Activated CD4-positive, CD25-positive, alpha-beta regulatory T cell treated with anti-CD3 and anti-CD28 coated beads, Interleukin-2, amount 50 U/mL, for 72 hours (primary cell): ENCODE data around the gene CCL3.
"Not testable (repeated sequence)": the region's sequence is repeated elsewhere in the genome, so short reads cannot be mapped to it uniquely, and the experiment has no call there.

Source experiments
- DNase-seq: peaks from one replicate; pipeline ENCODE4 v3.0.0; 2021

The CCL3 gene

DNA sequence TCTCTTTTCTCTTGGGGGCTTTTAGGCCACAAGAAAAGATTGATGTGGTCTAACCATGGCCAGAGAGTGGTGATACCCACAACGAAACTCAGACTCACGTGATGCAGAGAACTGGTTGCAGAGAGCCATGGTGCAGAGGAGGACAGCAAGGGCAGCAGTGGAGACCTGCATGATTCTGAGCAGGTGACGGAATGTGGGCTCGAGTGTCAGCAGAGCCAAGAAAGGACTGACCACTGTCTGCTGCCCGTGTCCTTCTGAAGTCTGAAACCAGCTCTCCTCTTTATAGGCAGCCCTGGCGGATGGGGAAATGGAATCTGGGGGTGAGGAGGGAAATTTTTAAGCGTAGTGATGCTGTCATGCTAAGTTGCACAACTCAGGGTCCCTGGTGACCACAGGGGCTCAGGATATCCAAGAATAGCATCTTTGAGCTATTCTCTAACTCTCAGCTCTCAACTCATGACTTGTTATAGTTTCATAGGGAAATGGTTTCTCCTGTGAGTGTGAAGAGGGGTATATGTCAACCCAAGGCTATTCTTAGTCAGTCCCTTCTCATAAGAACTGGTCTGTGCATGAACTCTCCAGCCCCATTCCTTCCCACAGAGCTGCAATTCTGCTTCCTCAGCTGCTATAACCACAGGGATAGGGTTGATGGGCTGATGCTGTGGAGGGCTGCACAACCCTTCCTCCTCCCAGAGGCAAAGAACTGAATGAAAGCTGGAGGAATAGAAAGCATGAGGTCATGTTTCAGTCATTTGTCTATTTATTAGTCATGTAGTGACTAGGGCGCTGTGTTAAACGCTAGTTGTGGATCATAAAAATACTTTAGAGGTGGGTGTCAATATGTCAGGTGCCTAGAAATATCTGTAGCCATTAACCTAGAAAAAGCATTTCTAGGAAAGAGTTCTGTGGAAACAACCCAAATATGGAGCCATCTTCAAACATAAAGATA is at the start of gene CCL3:
CCL3 (minus strand) TSS at position 256 of the 949 bp plus-strand sequence; CDS start at position 171, 85 bp downstream.
- no peak for DNase-seq

DNA sequence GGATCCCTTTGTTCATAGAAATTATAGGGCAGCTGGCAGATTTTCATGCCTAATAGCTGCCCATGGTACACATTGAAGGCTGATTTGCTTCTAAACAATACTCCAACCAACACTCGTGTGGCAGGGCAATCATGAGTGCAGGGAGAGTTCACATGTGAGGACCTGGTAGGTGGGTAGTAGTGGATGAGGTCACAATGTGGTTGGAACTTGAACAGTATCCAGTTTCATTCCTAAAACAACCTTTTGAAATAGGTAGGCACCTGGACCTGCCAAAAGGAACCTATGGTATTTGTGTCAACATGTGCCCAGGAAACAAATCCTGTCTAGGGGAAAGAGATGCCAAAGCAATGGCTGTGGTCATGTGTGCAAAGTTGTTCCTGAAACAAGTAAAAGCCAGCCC is 46.5 kb upstream of the CCL3 start:
- no peak for DNase-seq

DNA sequence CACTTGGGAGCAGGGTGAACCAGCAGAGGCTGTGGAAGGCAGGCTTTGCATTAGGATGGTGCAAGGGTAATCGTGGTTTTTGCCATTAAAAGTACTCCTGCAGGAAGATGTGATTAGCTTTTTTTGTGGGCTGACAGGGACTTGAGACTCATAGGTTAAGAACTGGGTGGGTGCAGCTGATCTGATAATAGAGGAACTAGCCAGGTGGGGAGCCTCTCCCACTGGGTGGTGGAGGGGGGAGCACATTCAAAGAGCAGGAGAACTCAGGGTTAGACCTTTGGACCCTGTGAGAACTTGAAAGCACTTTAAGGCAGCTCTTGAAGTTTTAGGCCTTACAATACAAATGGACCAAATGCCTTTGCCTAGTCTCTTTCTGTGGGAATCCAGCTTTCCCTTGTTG is 46.1 kb upstream of the CCL3 start:
- no peak for DNase-seq

DNA sequence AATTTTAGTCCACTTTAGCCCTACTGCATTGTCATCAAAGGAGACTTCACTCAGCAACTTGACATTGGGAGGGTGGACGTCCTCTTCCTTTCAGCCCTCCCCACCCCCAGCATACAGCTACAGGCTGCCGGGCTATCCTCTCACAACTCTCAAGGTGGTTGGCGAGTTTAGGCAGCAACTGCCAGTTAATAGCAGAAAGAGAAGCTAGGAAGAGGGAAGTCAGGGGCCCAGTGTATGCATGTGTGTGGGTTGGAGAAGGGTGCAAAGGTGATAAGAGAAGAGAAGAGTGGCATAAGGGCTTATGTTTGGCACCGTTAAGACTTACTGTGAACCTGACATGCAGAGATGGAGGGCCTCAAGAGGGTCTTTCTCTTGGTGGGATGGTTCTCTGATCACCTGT is 45.5 kb upstream of the CCL3 start:
- DNase-seq, result no peak

DNA sequence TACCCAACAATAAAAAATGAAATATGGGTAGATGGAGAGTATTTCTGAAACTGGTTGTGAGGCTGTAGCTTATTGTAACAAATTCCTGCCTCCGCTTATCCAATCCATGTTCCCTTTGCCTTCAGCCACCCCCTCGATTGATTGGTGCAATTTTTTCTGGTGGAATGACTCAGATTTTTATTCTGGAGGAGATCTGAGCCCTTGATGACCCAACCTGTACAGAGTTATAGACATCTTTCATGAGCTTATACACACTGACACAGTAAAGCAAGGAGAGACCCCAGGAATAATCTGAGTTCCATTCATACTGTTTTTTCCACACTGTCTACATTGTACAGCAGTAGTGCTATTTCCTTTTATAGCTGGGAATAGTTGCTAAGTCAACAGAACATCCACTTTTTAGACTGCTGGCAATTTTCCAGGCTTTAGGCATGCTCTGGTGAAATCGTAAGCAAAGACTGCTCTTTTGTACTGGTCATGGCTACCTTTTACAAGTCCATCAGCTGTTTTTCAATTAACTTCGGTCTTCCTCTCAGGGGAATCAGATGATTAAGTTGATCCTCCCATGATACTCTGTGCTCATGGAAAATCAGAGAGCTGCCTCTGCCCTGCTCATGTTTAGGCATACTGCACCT is 43.8 kb upstream of the CCL3 start:
- DNase-seq, result no peak

DNA sequence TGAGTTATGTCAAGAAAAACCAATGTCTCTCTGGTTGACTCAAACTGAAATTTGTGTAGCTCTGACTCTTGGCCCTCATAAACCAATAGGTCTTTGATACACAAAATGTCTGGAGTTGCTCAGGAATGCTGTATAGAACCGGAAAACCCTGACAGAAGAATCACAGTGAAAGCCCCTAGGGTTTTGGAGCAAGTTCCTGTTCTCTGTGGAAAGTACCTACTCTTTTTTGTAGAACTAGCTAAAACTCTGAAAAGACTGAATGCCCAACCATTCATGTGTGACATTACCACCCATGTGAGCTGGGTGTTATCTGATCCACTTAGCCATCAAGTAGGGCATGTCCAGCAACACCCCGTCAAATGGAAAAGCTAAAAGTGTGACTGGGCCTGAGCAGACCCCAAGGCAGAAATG is 42.5 kb upstream of the CCL3 start:
- DNase-seq, result no peak

DNA sequence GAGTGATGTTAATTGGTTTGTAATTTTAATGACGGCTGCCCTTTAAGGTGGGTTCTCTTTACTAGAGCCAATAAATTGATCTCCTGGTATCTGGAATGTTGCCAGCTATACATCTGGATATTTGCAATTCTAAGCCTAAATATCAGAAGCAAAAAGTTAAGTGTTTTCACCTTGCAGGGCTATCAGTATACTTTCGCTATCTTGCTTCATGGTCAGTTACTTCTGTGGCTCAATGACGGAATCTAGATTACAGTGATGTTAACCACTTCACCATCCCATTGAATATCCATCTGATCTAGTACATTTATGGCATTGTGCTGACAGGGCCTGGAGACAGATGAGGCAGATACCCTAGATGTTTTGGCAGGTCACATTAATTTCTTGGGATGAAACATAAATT is 42.0 kb upstream of the CCL3 start:
- no peak for DNase-seq

DNA sequence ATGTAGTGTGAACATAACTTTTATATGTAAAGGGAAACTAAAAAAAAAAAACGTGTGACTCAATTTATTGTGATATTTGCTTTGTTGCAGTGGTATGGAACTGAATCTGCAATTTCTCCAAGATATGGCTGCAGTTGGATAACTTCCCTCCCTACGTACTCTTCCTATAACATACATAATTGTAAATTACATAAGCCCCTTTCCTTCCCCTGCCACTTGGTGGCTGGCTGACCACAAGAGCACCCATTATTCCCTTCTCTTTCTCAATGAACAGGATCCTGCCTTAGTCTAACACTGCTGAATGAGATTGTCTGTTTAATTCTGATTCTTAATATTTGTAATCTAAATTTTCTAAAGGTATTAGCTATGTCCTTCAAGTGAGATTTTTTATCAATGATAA is 41.5 kb upstream of the CCL3 start:
- DNase-seq, result no peak

DNA sequence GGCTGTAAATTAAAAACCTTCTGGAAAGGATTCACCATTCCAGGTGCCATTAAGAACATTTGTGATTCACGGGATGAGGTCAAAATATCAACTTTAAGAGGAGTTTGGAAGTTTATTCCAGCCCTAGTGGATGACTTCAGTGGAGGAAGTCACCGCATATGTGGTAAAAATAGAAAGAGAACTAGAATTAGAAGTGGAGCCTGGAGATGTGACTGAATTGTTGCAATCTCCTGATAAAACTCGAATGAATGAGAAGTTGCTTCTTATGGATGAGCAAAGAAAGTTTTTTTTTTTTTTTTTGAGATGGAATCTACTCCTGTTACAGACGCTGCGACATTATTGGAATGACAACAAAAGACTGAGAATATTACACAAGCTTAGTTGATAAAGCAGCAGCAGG is 40.4 kb upstream of the CCL3 start:
- no peak for DNase-seq

DNA sequence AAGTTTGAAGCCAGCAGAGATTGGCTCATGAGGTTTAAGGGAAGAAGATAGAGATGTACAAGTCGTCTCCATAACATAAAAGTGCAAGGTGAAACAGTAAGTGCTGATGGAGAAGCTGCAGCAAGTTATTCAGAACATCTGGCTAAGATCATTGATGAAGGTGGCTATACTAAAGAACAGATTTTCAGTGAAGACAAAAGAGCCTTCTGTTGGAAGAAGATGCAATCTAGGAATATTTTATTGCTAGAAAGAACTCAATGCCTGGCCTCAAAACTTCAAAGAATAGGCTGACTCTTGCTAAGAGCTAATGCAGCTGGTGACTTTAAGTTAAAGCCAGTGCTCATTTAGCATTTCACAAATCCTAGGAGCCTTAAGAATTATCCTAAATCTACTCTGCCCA is 39.7 kb upstream of the CCL3 start:
- no peak for DNase-seq

DNA sequence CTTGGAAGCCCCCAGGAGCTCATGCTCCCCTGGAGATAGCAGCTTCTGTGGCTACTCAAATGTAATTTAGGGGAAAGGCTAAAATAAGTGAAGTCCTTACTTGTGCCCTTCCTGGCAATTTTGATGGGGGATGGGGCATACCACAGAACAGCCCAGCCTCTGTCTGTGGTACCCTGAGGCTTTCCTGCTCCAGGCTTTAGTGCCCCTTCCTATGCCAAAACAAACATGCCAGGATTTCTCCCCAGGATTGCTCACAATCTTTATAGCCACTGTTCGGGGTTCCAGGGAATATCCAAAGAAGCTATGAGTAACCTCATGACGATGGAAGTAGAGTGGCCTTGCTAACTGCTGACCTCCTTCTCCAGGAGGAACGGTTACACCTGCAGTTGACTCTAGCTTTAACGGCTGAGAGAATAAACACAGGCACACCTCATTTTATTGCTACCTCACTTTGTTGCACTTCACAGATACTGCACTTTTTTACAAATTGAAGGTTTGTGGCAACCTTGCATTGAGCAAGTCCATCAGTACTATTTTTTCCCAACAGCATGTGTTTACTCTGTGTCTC is 38.6 kb upstream of the CCL3 start:
- no peak for DNase-seq

DNA sequence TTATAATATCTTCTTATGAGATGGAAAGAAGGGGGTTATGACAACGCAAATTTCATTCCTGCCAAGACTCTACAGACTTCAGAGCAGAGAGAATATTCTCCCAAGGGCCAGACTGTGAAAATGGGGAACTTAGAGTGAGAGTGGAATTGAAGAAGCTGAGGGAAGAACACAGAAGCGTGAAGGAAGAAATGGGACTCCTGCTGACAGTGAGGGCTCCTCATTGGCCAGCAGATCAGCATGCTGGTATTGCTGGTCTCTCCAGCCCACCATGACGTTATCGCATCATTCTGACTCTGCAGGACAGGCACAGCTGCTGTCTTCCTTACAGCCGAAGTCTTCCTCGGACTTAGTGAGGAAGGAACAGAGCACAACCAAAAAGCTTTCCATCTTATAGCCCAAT is 38.0 kb upstream of the CCL3 start:
- no peak for DNase-seq

DNA sequence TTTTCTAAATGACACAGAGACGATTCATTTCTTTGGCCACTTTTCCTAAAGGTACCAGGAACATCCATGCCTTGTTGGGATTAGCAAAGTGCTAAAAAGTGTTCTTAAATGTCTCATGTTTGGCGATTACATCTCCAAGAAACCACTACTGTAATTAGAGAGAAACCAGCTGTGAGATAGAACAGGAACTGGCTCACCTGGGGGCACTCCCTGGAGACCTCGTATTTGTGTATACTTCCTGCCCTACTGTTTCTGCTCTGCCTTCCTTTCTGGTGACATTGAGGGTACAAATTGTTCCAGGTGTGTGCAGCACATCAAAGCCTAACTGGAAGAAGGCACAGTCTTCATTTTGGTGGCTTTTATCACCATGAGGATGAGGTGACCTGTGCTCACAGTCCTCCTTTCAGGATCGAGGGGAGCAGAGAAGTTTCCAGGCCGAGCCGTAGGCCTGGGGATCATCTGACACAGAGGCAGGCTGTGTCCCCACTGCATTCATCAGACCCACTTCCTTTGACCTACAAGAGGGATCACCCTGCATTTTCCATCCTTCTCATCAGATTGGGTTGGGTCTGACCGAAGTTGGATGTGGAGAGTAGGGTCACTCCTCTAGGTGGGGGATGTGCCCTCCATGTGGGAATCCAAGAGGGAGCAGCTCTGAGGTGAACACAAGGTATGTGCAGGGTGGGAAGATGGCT is 37.4 kb upstream of the CCL3 start:
- no peak for DNase-seq

DNA sequence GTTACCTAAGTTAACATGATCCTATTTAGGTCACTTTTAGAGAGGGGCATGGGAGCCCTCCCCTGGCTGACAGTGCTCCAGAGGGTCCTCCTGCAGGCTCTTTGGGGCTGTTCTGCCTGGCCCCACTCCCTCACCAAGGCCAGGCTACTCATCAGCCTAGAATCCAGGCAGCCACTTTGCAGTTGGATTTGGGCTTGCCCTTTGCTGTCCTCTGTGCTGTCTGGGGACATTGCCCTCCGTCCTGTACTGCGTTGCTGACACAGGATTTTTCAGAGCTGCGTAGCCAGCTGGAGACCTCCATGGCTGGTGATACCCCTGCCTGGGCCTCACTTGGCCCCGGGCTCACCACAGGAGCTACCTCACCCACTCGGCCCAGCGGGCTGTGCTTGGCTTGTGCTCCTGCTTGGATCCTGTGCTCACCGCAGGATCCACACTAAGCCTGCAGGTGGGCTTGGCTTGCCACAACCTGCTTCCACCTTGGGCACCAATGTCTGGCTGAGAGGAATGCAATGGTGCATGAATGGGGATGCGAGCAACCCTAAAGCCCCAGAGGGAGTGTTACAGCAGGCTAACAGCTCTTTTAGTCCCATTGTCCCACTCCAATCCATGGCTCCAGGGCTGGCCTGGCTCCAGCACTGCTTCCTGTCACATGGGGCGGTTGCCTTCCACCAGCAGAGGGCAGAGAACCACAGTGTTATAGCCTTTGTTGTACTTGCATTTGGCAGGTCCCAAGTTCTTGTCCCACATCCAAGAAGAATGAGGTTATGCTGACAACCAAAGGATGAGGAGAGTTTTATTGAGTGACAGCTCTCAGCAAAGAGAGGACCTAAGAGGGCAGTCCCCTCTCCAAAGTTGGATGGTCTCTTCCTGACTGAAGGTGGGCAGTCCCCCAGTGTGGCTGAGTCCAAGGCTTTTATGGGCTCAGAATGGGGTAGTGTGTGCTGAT is 35.2 kb upstream of the CCL3 start:
- DNase-seq, result no peak

DNA sequence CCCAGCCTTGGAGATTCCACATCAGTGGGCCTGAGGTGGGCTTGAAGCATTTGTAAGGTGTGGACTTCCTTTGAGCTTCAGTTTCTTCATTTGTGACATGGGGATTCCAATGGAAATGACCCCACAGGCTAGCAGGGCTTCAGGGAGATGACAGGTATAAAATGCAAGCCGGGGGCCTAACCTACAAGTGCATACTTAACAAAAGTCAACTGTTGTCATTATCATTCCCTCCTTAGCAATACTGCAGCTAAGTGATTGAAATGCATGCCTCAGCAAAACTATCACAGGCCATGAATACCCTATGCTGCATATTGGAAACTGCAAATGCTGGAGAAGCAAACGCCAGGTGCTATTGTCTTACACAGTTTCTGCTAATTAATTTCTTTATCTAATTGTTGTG is 33.5 kb upstream of the CCL3 start:
- no peak for DNase-seq

DNA sequence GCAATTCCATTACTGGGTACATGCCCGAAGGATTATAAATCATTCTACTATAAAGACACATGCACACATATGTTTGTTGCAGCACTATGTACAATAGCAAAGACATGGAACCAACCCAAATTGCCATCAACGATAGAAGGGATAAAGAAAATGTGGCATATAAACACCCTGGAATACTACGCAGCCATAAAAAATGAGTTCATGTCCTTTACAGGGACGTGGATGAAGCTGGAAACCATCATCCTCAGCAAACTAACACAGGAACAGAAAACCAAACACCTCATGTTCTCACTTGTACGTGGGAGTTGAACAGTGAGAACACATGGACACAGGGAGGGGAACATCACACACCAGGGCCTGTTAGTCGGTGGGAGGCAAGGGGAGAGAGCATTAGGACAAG is 31.2 kb upstream of the CCL3 start:
- not testable (repeated sequence) for DNase-seq

DNA sequence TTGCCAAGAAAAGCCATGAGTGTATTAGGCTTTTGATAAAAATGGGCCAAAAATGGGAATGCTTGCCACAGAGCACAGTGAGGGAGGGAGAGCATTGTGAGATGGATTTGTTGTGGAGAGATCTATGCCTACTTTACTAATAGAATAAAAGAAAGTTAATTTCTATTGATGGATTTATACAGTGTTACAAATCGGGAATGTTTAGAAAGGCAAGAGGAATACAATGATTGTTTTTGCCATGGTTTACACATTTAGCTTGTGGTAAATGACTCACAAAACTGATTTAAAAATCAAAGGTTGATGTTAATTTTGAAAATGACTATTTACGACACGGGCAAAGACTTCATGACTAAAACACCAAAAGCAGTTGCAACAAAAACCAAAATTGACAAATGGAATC is 30.3 kb upstream of the CCL3 start:
- no peak for DNase-seq

DNA sequence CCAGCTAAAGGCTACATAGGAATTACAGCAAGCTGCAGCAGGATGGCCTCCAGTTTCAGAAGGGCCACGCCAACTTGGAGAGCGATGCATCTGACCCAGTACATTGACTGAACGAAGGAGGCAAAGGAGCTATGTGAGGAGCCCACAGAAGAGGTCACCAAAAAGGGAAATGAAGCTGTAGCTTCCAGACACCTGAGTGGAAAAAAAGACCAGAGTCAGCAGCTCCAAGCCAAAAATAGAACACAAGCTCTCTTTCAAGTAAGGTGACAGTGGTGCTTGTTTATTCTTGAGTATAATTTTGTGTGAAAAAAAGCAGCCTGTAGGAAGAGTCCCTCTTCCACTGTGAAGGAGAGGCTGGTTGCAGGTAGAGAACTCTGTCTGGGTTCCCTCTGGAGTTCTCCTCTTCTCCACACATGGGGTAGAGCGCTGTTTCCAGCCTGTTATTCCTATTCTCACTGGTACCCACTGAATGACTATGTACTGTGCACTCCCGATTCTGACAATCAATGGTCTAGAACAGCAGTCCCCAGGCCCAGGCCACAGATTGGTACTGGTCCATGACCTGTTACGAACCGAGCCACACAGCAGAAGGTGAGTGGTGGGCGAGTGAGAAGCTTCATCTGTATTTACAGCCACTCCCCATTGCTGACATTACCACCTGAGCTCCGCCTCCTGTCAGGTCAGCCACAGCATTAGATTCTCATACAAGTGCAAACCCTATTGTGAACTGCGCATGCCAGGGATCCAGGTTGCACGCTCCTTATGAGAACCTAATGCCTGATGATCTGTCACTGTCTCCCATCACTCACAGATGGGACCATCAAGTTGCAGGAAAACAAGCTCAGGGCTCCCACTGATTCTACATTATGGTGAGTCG is 28.8 kb upstream of the CCL3 start:
- no peak for DNase-seq

DNA sequence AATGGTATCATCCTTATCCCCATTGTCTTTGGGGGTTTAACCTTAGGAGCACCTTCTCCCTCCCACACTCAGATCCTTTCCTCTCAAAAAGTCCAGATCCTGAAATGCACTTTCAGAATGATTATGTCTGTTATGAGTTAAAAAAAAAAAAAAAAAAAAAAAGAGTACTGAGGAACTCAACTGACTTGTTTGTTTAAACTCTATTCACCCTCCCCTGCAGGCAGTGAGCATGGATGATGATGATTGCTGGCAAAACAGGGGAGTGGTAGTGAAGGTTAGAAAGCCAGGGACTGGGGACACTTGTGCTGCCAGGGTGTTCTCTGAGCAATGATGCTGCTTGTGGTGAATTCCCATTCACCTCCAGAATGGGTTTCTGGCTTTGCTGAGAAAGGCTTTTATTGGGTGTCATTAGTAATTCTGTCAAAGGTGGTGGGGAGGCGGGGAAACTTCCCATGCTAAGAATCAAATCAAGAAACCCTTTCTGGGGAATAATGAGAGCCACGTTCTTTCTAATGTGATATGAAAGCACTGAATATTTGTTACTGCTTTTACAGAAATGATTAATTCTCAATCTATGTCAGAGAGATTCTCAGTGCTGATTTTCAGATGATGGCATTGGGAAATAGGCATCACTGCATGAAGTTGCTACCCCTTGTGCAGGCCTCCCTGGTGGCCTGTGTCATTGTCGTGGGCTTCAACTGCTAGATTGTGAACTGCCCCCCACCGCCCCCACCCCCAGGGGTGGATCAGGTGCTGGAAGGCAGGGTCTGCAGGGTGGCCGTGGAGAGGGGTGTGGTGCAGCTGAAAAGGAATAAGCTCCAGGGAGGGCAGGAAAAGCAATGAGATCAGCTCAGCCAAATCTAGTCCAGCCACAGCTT is 27.8 kb upstream of the CCL3 start:
- no peak for DNase-seq

DNA sequence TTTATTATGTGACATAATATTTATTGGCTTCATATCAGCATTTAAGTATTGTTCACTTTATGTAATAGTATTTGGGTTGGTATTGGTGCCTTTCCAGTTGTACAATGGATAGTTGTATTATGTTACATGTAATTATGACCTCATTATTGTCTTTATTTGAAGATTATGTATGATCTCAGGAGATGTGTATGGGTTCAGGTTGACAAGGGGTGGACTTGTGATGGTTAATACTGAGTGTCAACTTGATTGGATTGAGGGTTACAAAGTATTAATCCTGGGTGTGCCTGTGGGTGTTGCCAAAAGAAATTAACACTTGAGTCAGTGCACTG is 25.7 kb upstream of the CCL3 start:
- DNase-seq, result not testable (repeated sequence)
